ENCODE measurements around the gene VPS4B.

- TF ChIP-seq EP300 (IDR thresholded peaks at IDR 0.05) = no peak
- no peak for TF ChIP-seq CTCF (IDR thresholded peaks at IDR 0.05)
Observed at GRCh38 chr18:63431180-63431579, 8.9 kb upstream of the VPS4B start.
